Panc1 (cell line): Measurements from ENCODE around the gene COLEC11.

Experiments used
- POLR2AphosphoS5 ChIP-seq: IDR thresholded peaks from 2 replicates; pipeline ENCODE4 v1.6.1; 2012; ENCODE audit warnings: mild to moderate bottlenecking, low read depth, low read length, moderate library complexity
- TCF7L2 ChIP-seq: IDR thresholded peaks from 2 replicates; pipeline ENCODE4 v1.6.1; 2011; ENCODE audit warnings: mild to moderate bottlenecking, low read depth, low read length, inconsistent platforms
- TF ChIP-seq, protein P1 (sequence below): fragments of 450-650 bp; IDR thresholded peaks from 2 replicates; pipeline ENCODE4 v1.5.1; 2017; ENCODE audit warnings: mild to moderate bottlenecking
- TF ChIP-seq, protein P2 (sequence below), 2 experiments: IDR thresholded peaks; 2 replicates each; pipeline ENCODE4 v1.6.1; 2011 to 2012; ENCODE audit warnings: low read depth in 2 of 2, control low read depth in 1 of 2, low read length in 1 of 2, mild to moderate bottlenecking in 1 of 2, moderate library complexity in 1 of 2; ENCODE audit not compliant: insufficient read depth in 1 of 2

DNA sequence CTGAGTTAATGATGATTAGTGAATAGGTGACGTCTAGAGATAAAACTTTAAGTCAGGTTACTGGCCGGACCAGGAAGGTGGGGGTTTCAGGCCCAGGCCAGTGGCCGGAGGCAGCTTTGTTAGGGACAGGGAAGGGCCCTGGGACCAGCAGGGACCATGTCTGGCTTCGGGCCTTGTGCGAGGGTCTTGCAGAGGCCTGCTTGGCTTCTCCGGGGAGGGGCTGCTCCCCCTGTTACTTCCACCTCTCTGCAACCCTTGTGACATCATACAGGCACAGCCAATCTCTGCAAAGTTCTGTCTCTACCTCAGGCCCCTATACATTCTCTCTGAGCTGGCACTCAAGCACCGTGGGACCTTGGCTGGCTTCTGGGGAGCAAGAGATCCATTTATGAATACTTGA, 63.0 kb downstream of the COLEC11 start, which contains the start of gene ALLC:
- TF ChIP-seq POLR2AphosphoS5 (no peak), TCF7L2 (no peak)
- TF ChIP-seq, protein P1, sequence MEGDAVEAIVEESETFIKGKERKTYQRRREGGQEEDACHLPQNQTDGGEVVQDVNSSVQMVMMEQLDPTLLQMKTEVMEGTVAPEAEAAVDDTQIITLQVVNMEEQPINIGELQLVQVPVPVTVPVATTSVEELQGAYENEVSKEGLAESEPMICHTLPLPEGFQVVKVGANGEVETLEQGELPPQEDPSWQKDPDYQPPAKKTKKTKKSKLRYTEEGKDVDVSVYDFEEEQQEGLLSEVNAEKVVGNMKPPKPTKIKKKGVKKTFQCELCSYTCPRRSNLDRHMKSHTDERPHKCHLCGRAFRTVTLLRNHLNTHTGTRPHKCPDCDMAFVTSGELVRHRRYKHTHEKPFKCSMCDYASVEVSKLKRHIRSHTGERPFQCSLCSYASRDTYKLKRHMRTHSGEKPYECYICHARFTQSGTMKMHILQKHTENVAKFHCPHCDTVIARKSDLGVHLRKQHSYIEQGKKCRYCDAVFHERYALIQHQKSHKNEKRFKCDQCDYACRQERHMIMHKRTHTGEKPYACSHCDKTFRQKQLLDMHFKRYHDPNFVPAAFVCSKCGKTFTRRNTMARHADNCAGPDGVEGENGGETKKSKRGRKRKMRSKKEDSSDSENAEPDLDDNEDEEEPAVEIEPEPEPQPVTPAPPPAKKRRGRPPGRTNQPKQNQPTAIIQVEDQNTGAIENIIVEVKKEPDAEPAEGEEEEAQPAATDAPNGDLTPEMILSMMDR = no peak
- TF ChIP-seq, protein P2, sequence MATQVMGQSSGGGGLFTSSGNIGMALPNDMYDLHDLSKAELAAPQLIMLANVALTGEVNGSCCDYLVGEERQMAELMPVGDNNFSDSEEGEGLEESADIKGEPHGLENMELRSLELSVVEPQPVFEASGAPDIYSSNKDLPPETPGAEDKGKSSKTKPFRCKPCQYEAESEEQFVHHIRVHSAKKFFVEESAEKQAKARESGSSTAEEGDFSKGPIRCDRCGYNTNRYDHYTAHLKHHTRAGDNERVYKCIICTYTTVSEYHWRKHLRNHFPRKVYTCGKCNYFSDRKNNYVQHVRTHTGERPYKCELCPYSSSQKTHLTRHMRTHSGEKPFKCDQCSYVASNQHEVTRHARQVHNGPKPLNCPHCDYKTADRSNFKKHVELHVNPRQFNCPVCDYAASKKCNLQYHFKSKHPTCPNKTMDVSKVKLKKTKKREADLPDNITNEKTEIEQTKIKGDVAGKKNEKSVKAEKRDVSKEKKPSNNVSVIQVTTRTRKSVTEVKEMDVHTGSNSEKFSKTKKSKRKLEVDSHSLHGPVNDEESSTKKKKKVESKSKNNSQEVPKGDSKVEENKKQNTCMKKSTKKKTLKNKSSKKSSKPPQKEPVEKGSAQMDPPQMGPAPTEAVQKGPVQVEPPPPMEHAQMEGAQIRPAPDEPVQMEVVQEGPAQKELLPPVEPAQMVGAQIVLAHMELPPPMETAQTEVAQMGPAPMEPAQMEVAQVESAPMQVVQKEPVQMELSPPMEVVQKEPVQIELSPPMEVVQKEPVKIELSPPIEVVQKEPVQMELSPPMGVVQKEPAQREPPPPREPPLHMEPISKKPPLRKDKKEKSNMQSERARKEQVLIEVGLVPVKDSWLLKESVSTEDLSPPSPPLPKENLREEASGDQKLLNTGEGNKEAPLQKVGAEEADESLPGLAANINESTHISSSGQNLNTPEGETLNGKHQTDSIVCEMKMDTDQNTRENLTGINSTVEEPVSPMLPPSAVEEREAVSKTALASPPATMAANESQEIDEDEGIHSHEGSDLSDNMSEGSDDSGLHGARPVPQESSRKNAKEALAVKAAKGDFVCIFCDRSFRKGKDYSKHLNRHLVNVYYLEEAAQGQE (IDR thresholded peaks at IDR 0.05; ENCODE audit: insufficient read depth in 1 of 2, low read depth in 2 of 2, low read length in 1 of 2) = no peak
